Lower leg skin (tissue), 3 donors: ENCODE data around the gene TCEANC2.

Experiments
- POLR2A ChIP-seq, 2 donors: fragments of 450-650 bp; IDR thresholded peaks; one replicate each; pipeline ENCODE4 v1.6.1; 2016 to 2017; ENCODE audit warnings: antibody characterized with exemption in 2 of 2, mild to moderate bottlenecking in 1 of 2, moderate library complexity in 1 of 2
- TF ChIP-seq, protein P1 (sequence below), 3 donors: fragments of 450-650 bp; IDR thresholded peaks; one replicate each; pipeline ENCODE4 v1.5.1; 2016; ENCODE audit warnings: antibody characterized with exemption in 3 of 3, mild to moderate bottlenecking in 3 of 3, moderate library complexity in 2 of 3

DNA sequence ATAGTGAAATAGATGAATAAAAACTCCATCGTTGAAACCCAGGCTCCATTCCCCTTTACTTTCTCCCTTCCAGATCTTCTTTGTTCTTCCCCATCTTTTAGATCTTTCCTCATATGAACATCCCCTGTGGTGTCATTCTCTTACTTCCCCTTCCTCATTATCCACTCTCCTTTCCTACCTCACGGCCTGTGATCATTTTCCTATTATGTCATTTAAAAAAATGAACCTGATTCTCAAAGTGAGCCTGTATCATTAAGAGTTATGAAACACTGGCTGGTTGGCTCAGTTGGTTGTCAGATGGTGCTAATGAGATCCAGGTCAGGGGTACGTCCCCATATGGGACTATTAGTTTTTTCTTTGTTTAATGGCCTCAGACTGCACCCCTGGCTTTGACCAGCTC is 38.3 kb downstream of the TCEANC2 start:
- TF ChIP-seq, protein P1, sequence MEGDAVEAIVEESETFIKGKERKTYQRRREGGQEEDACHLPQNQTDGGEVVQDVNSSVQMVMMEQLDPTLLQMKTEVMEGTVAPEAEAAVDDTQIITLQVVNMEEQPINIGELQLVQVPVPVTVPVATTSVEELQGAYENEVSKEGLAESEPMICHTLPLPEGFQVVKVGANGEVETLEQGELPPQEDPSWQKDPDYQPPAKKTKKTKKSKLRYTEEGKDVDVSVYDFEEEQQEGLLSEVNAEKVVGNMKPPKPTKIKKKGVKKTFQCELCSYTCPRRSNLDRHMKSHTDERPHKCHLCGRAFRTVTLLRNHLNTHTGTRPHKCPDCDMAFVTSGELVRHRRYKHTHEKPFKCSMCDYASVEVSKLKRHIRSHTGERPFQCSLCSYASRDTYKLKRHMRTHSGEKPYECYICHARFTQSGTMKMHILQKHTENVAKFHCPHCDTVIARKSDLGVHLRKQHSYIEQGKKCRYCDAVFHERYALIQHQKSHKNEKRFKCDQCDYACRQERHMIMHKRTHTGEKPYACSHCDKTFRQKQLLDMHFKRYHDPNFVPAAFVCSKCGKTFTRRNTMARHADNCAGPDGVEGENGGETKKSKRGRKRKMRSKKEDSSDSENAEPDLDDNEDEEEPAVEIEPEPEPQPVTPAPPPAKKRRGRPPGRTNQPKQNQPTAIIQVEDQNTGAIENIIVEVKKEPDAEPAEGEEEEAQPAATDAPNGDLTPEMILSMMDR (IDR thresholded peaks at IDR 0.05) = no peak
- TF ChIP-seq POLR2A (IDR thresholded peaks at IDR 0.05) = no peak
